Raji (cell line): ENCODE measurements around the gene SMIM31.

Source experiments
- POLR2A ChIP-seq: IDR thresholded peaks from 2 replicates; pipeline ENCODE4 v1.6.1; 2011; ENCODE audit warnings: low read depth, low read length, control low read depth; ENCODE audit not compliant: insufficient read depth

SMIM31 gene

GRCh38 chr4:164846566-164846965, 92.6 kb downstream of the SMIM31 start:
- no peak for TF ChIP-seq POLR2A

- TF ChIP-seq POLR2A, result no peak
These were observed 93.1 kb downstream of the SMIM31 start for GRCh38 chr4:164847016-164847415.

- TF ChIP-seq POLR2A, result no peak
These were observed 94.2 kb downstream of the SMIM31 start for GRCh38 chr4:164847967-164848649.
